Measurements from ENCODE around the gene CAST. TPM values are rescaled to one million over a fixed set of nuclear protein-coding genes. Genes with fewer than 3 reads are reported as not detected.

CAST gene
- total RNA-seq, 2 donors from 2014 or later: 251 to 256 TPM

DNA sequence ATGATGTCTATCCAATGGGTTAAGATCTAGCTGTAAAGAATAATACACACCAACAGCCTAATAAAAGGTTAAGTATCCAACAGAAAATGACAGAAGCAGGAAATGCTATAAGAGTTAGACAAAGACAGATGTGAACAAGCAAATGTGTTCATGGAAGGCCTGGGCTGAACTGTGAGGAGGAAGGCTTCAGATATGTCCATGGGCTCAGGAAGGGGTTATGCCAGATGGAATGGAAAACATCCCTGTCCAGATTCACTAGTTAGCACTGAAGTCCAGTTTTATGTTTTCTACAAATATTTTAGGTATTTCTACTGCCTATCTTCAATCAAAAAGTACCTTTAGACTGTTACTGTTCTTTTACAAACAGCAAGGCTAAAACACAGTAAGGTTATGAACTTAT, 118.5 kb downstream of the CAST start:
- DNase-seq (ENCODE audit: low spot score): no peak
- Histone ChIP-seq H3K36me3 (no peaks in the 10 kb centered on the region), H3K4me1 (replicated peaks) (peaks cover 20% of the 10 kb centered on the region), H3K27ac (peak overlapping the region; percentile 31 to 47), H3K27me3 (replicated peaks; ENCODE audit: insufficient read depth) (no peaks in the 10 kb centered on the region), H3K4me3 (no peak overlapping the region), H3K9me3 (no peaks in the 10 kb centered on the region)
- TF ChIP-seq POLR2AphosphoS5 (IDR thresholded peaks at IDR 0.05): no peak
- TF ChIP-seq, protein P1, sequence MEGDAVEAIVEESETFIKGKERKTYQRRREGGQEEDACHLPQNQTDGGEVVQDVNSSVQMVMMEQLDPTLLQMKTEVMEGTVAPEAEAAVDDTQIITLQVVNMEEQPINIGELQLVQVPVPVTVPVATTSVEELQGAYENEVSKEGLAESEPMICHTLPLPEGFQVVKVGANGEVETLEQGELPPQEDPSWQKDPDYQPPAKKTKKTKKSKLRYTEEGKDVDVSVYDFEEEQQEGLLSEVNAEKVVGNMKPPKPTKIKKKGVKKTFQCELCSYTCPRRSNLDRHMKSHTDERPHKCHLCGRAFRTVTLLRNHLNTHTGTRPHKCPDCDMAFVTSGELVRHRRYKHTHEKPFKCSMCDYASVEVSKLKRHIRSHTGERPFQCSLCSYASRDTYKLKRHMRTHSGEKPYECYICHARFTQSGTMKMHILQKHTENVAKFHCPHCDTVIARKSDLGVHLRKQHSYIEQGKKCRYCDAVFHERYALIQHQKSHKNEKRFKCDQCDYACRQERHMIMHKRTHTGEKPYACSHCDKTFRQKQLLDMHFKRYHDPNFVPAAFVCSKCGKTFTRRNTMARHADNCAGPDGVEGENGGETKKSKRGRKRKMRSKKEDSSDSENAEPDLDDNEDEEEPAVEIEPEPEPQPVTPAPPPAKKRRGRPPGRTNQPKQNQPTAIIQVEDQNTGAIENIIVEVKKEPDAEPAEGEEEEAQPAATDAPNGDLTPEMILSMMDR (IDR thresholded peaks at IDR 0.05): no peak
- TF ChIP-seq POLR2A (IDR thresholded peaks at IDR 0.05): no peak
- intact Hi-C loops (cut with DNase I): no loop called here

GRCh38 chr5:96781031-96781971, 119.1 kb downstream of the CAST start:
- Histone ChIP-seq H3K36me3 (no peaks in the 10 kb centered on the region), H3K27ac (peak overlapping the region; percentile 31 to 47), H3K27me3 (replicated peaks; ENCODE audit: insufficient read depth) (no peaks in the 10 kb centered on the region), H3K4me3 (no peak overlapping the region), H3K4me1 (replicated peaks) (peaks cover 14% of the 10 kb centered on the region), H3K9me3 (no peaks in the 10 kb centered on the region)
- peak; percentile 49 for DNase-seq (ENCODE audit: low spot score)
- 41% methylated on average over 4 of the region's 4 CpGs for WGBS
- intact Hi-C loops (cut with DNase I): no loop called here
- TF ChIP-seq POLR2AphosphoS5 (IDR thresholded peaks at IDR 0.05): peak; percentile 43
- TF ChIP-seq POLR2A (IDR thresholded peaks at IDR 0.05): no peak

GRCh38 chr5:96783326-96783725, 121.2 kb downstream of the CAST start:
- Histone ChIP-seq H3K36me3 (no peaks in the 10 kb centered on the region), H3K4me3 (no peak overlapping the region)
- intact Hi-C loops (cut with DNase I): no loop called here

GRCh38 chr5:96785326-96786109, 123.3 kb downstream of the CAST start:
- Histone ChIP-seq H3K27me3 (replicated peaks; ENCODE audit: insufficient read depth) (no peaks in the 10 kb centered on the region), H3K4me1 (replicated peaks) (no peaks in the 10 kb centered on the region), H3K27ac (no peak overlapping the region), H3K36me3 (no peaks in the 10 kb centered on the region), H3K4me3 (no peak overlapping the region), H3K9me3 (no peaks in the 10 kb centered on the region)
- DNase-seq (ENCODE audit: low spot score): no peak
- TF ChIP-seq POLR2AphosphoS5 (IDR thresholded peaks at IDR 0.05) (no peak), POLR2A (IDR thresholded peaks at IDR 0.05) (no peak)
- TF ChIP-seq, protein P1 (IDR thresholded peaks at IDR 0.05): no peak
- intact Hi-C loops (cut with DNase I): no loop called here
- WGBS: 79% methylated on average over 14 of the region's 14 CpGs

More at GRCh38 chr5:96783326-96783725, 121.2 kb downstream of the CAST start:
- Histone ChIP-seq H3K27me3 (replicated peaks; ENCODE audit: insufficient read depth) (no peaks in the 10 kb centered on the region), H3K9me3 (no peaks in the 10 kb centered on the region), H3K4me1 (replicated peaks) (peaks cover 7% of the 10 kb centered on the region), H3K27ac (no peak overlapping the region)
- no peak for DNase-seq (ENCODE audit: low spot score)
- no peak for TF ChIP-seq POLR2AphosphoS5 (IDR thresholded peaks at IDR 0.05)
- no peak for TF ChIP-seq POLR2A (IDR thresholded peaks at IDR 0.05)
- TF ChIP-seq, protein P1 (IDR thresholded peaks at IDR 0.05): no peak
- WGBS: 64% methylated on average over 2 of the region's 2 CpGs

GRCh38 chr5:96788112-96788749, 126.1 kb downstream of the CAST start:
- no peaks in the 10 kb centered on the region for H3K4me1 ChIP-seq (replicated peaks)
- H3K27ac ChIP-seq: no peak overlapping the region
- DNase-seq (ENCODE audit: low spot score): no peak
- WGBS: 76% methylated on average over 5 of the region's 5 CpGs
- TF ChIP-seq POLR2A (IDR thresholded peaks at IDR 0.05) (no peak), POLR2AphosphoS5 (IDR thresholded peaks at IDR 0.05) (no peak)
- no peaks in the 10 kb centered on the region for H3K9me3 ChIP-seq
- no peaks in the 10 kb centered on the region for H3K27me3 ChIP-seq (replicated peaks; ENCODE audit: insufficient read depth)
- no peaks in the 10 kb centered on the region for H3K36me3 ChIP-seq
- H3K4me3 ChIP-seq: no peak overlapping the region
- intact Hi-C loops (cut with DNase I): no loop called here
